ENCODE data around the gene PPRC1. TPM values are rescaled to one million over a fixed set of nuclear protein-coding genes. Genes with fewer than 3 reads are reported as not detected.

The PPRC1 gene
- total RNA-seq, 2 experiments from 2014 or later: 22.0 to 22.9 TPM

DNA sequence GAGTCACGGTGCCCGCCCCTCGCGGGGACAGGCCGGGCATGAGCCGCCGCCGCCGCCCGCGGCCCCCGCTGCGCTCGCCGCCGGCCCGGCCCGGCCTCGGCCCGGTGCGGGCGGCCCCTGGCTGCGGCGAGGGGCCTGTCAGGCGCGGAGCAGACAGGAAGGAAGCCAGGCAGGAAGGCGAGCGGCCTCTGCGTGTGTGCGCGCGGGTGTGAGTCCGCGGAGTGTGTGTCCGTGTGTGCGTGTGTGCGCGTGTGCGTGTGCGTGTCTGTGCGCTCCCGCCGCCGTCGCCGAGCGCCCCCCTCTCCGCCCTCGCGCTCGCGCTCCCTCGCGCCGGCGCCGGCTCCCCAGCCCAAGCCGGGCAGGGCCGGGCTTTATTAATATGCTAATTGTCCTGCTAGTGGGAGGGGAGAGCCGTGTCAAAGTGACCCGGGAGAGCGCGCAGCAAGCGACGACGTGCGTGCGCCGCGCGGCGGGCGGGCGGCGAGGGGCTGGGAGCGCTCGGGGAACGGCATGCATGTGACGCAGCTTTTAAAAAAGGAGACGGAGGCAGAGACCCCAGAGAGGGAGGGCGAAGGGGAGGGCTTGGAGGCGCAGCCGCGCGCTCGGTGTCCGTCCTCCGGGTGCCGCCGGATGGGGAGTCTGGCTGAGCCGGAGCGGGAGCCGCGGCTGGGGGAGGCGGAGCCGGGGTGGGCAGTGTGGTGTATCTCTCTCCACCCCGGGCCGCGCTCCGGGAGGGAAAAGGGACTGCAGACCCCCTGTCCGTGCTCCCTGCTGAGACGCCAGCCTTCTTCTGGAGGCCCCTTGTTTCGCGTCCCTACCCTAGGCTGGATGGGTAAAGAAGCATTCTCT lies 12.5 kb upstream of the PPRC1 start, which contains the start of gene LDB1:
TSS of gene LDB1 (minus strand) at position 227 of the 849 bp plus-strand sequence. CDS start 258 bp downstream, outside the sequence.
- Histone ChIP-seq H3K4me3 (ENCODE audit: low read length) (peak within 1 kb of the TSS; percentile 74), H3K27ac (ENCODE audit: low read depth in 1 of 2, low read length in 2 of 2) (peak within 1 kb of the TSS; percentile 88 to 96), H3K9me3 (ENCODE audit: control insufficient read depth in 1 of 2, insufficient read depth in 1 of 2, low read length in 2 of 2) (no peaks in the 10 kb centered on the region), H3K27me3 (ENCODE audit: control insufficient read depth in 1 of 2, insufficient read depth in 2 of 2, low read length in 2 of 2) (no peaks in the 10 kb centered on the region), H3K36me3 (ENCODE audit: insufficient read depth, low read length) (no peaks in the 10 kb centered on the region), H3K4me1 (ENCODE audit: insufficient read depth, low read length) (peaks cover 57% of the 10 kb centered on the region)
- TF ChIP-seq, protein P1, sequence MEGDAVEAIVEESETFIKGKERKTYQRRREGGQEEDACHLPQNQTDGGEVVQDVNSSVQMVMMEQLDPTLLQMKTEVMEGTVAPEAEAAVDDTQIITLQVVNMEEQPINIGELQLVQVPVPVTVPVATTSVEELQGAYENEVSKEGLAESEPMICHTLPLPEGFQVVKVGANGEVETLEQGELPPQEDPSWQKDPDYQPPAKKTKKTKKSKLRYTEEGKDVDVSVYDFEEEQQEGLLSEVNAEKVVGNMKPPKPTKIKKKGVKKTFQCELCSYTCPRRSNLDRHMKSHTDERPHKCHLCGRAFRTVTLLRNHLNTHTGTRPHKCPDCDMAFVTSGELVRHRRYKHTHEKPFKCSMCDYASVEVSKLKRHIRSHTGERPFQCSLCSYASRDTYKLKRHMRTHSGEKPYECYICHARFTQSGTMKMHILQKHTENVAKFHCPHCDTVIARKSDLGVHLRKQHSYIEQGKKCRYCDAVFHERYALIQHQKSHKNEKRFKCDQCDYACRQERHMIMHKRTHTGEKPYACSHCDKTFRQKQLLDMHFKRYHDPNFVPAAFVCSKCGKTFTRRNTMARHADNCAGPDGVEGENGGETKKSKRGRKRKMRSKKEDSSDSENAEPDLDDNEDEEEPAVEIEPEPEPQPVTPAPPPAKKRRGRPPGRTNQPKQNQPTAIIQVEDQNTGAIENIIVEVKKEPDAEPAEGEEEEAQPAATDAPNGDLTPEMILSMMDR (IDR thresholded peaks at IDR 0.05): no peak
- Mint-ChIP-seq H3K4me3 (peak within 1 kb of the TSS; percentile 95), H3K4me1 (ENCODE audit: low read depth) (peaks cover 55% of the 10 kb centered on the region), H3K27ac (peak within 1 kb of the TSS; percentile 89), H3K9me3 (no peaks in the 10 kb centered on the region), H3K36me3 (ENCODE audit: low read depth) (peaks cover 8% of the 10 kb centered on the region), H3K27me3 (no peaks in the 10 kb centered on the region)
- intact Hi-C loops (cut with DNase I, micrococcal nuclease): loop anchor here in 1 of 2 experiments (1.0 kb wide), 1 partner anchor 12 kb away; no protein-coding TSS in a partner anchor
- ATAC-seq (ENCODE audit: poor library complexity) (peak; percentile 38), DNase-seq (peak; percentile 52 to 92 (median 66))
- CTCF ChIA-PET: no interaction called here
- POLR2A ChIA-PET: interaction anchor here (1.0 to 4.8 kb wide), 6 partner anchors 12 to 302 kb away, joined by 3 to 25 read pairs (median 6); partner anchors contain the start of genes ARMH3, NOLC1, OGA and PPRC1

GRCh38 chr10:102120991-102121738 lies 11.7 kb upstream of the PPRC1 start:
- Histone ChIP-seq H3K9me3 (ENCODE audit: control insufficient read depth in 1 of 2, insufficient read depth in 1 of 2, low read length in 2 of 2) (no peaks in the 10 kb centered on the region), H3K4me3 (ENCODE audit: low read length) (peak overlapping the region; percentile 74), H3K36me3 (ENCODE audit: insufficient read depth, low read length) (no peaks in the 10 kb centered on the region), H3K4me1 (ENCODE audit: insufficient read depth, low read length) (peaks cover 49% of the 10 kb centered on the region), H3K27me3 (ENCODE audit: control insufficient read depth in 1 of 2, insufficient read depth in 2 of 2, low read length in 2 of 2) (no peaks in the 10 kb centered on the region), H3K27ac (ENCODE audit: low read depth in 1 of 2, low read length in 2 of 2) (peak overlapping the region; percentile 67 to 96)
- CTCF ChIA-PET: interaction anchor here (0.6 to 3.1 kb wide), 2 partner anchors 11 to 23 kb away, joined by 3 to 11 read pairs; partner anchors contain the start of gene PPRC1
- POLR2A ChIA-PET: interaction anchor here (0.8 to 4.8 kb wide), 7 partner anchors 11 to 522 kb away, joined by 3 to 25 read pairs (median 6); partner anchors contain the start of genes ARMH3, NOLC1, OGA and PPRC1
- intact Hi-C loops (cut with DNase I, micrococcal nuclease): loop anchor here in 1 of 2 experiments (1.0 kb wide), 1 partner anchor 11 kb away; no protein-coding TSS in a partner anchor
- Mint-ChIP-seq H3K36me3 (ENCODE audit: low read depth) (peaks cover 4% of the 10 kb centered on the region), H3K4me3 (peak overlapping the region; percentile 95), H3K27me3 (no peaks in the 10 kb centered on the region), H3K9me3 (no peaks in the 10 kb centered on the region), H3K4me1 (ENCODE audit: low read depth) (peaks cover 47% of the 10 kb centered on the region), H3K27ac (peak overlapping the region; percentile 89)
- DNase-seq (peak in 6 of 14 experiments; percentile 16 to 57 (median 36)), ATAC-seq (ENCODE audit: poor library complexity) (no peak)
- TF ChIP-seq, protein P1 (IDR thresholded peaks at IDR 0.05): no peak
